ENCODE results near the gene ACTN4.

The ACTN4 gene

GRCh38 chr19:38727868-38728660 lies 80.6 kb downstream of the ACTN4 start:
- no peak for DNase-seq

GRCh38 chr19:38728752-38729541 lies 81.5 kb downstream of the ACTN4 start:
- DNase-seq, result no peak

- DNase-seq, result peak; percentile 17
These were observed 82.4 kb downstream of the ACTN4 start for GRCh38 chr19:38729653-38730469.

- no peak for DNase-seq
These were observed 83.0 kb downstream of the ACTN4 start for GRCh38 chr19:38730470-38730730.

DNA sequence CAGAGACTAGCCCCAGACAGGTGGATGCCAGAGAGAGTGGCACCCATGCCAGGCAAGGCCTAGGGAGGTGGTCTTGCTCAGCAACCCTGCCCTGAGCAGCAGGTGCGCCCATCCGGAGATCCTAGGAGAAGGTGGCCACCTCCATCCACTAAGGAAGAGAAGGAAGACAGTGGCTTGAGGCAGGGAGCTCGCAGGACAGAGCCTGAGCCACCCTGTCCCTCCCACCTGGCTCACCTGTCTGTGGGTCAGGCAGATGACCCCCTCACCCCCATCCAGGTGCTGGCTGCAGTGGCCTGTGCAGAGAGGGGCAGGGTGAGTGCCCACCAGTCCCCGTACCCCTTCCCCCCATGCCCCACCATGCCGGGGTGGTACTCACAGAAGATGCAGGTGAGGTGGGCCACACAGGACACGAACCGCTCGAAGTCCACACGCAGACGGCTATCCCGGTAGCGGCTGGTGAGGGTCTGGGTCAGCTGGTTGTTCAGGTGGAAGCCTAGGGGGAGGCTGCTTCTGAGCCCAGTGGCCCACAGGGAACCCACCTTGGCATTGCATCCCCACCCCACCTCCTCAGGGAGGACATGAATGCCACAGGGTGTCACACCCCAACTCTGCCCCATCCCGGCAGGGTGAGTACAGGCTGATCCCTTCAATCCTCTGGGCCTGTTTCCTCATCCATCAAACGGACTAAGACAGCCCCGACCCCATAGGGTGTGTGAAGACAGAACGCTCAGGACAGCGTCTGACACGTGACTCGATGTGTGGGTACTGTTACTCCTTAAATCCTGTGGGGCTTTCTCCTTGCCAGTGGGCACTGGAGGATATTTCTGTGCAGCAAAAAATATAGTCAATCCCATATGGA lies 83.5 kb downstream of the ACTN4 start:
- DNase-seq, result no peak

DNA sequence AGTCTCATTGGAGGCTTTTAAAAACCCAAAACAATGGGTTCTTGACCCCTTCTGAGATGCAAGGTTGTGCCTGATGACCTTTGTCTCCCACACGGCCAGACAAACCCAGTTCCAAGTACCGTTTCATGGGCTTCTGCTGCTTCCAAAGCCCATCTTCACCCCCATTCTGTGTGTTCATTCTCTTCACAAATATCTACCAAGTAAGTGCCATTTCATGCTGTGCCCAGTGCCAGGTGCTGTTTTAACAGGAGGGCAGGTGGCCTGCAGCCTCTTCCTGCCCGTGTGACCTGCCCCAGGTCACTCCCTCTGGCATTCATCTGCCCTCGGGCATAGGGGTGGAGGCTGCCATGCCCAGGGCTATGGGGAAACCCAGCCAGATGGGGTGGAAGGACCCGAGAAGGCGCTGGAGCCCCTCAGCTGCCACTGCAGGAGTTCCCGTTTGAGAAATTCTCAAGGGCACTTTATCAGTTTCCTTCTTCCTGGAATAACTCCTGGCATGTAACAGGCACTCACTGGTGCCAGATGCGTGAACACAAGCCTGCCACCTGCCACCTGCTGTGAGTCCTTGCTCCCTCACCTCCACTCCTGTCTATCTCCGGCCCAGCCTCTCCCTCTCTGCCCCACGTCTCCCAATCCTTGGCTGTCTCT lies 84.3 kb downstream of the ACTN4 start:
- peak; percentile 58 for DNase-seq

GRCh38 chr19:38733241-38733492 lies 85.7 kb downstream of the ACTN4 start:
- no peak for DNase-seq

DNA sequence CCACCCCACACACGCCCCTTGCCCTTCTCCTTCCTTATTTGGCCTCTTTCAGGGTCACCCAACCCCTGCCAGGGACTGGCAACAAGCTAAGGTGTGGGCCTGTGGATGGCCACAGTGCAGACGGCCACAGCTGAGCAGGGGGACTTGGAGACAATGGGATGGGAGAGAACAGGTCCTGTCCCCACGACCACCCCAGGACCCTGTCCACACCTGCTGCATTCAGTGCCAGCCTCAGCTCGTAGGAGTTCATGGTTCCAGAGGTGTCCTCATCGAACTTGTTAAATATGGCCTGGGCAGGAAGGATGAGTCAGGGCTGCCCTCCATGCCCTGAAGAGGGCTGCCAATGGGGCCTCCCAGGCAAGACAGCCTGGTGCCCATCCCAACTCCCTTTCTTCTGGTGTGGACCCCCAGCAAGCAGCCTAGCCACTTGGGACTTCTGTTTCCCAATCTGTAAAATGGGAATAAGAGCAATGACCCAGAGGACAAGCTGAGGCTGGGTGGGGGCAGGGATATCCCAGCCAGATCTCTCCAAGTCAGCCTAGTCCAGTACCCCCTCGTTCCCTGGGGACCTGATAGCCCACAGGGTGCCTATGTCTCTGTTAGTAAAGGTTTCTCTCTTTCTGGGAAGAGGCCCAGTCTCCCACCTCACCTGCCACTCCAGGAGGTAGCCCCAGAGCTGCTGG lies 86.2 kb downstream of the ACTN4 start:
- DNase-seq, result no peak

- DNase-seq, result no peak
These were observed 86.7 kb downstream of the ACTN4 start for GRCh38 chr19:38734176-38734425.

DNA sequence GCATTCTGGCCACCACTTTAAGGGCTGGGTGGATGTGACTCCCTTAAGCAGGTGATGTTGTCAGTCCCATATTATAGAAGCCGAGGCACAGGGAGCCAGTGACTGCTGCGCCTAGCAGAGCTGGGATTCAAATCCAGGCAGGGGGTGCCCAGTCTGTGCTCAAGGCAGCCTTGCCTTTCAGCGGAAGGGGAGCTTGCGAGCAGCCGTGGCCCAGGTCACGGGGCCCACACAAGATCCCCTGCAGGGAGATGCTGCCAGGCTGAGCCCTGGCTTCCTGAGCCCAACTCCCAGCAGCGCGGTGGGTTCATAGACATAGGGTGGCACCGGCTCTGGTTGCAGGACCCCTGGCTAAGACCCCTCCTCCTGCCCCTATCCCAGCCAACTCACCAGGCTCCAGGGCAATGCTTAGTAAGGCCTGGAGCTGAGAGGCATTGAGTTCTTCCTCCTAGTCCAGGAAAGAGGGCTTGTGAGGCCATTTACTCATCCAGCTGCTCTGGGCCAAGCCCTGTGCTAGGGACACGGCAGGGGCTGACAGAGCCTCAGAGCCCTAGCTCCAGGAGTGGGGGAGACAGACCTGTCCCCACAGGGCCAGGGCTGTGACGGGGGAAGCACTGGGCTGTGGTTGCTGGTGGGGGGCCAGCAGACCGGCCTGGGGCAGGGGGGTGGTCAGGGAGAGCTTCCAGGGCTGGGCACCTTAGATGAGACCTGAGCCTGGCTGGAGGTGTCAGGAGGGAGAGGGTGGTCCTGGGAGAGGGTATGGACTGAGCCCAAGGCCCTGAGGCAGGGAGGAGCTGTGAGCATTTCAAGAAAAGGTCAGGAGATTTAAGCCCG lies 87.2 kb downstream of the ACTN4 start:
- peak; percentile 4 for DNase-seq

DNA sequence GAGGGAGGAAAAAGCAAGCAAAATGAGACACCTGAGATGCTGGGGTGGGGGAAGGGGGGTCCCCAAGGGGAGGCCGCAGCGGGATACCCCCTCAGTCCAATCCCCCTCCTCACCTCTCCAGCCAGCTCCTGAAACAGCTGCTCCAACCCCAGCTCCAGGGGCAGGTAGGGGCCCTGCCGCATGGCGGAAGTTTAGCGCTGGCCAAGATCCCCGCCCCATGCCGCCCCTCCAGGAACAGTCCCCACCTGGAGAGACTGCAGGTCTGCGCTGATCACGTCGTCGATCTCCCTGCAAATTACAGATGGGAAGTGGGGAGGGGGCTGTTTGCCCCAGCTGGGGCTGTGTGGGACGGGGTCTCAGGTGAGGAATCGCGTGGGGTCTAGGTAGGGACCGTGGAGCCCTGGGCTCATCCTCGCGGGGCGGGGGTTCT lies 87.8 kb downstream of the ACTN4 start:
- DNase-seq, result no peak

- no peak for DNase-seq
These were observed 88.6 kb downstream of the ACTN4 start for GRCh38 chr19:38736036-38736412.

DNA sequence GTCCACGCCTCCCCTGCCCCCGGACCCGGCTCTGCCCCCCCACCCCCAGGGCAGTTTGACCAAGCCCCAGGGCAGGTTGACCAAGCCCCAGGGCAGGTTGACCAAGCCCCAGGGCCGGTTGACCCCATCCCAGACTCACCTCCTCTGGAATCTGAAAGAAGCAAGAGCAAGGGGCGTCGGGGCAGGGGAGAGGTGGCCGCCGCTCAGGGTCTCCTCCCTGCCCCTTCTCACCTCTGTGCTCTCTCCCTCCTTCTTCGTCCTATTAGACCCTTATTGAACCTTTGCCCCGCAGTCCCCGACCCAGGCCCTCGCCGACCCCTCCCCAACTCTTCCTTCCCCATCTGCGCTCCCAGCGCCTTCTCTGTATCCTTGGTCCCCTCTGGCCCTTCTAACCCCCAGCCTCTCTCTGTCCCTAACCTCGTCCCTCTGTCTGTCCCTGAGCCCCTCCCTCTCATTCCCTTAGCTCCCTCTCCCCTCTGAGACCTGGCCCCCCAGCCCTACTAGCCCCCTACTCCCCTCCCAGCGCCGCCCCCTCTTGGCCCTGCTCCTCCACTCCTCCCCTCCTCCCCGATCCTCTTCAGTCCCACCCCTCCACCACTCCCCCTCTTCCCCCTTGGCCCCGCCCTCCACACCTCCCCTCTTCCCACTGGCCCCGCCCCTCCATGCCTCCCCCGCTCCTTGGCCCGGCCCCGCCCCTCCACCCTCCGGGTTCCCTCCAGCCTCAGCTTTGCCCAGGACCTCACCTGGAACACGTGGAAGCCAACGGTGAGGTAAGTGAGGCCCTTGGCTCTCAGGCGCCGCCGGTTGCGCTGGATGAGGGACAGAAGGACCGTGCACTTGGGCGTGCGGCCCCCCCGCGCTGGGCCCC lies 89.2 kb downstream of the ACTN4 start:
- DNase-seq, result no peak

- DNase-seq, result no peak
These were observed 89.9 kb downstream of the ACTN4 start for GRCh38 chr19:38737281-38737865.

- no peak for DNase-seq
These were observed 90.7 kb downstream of the ACTN4 start for GRCh38 chr19:38737921-38738737.

- DNase-seq, result no peak
These were observed 92.2 kb downstream of the ACTN4 start for GRCh38 chr19:38739440-38740256.

- no peak for DNase-seq
These were observed 92.8 kb downstream of the ACTN4 start for GRCh38 chr19:38740257-38740592.

GRCh38 chr19:38740932-38741331 lies 93.5 kb downstream of the ACTN4 start:
- no peak for DNase-seq

Measured in NCI-H510A treated with DMSO at 0.1 percent for 48 hours (cell line).